OCI-LY3 (cell line): Measurements from ENCODE around the gene SASH1.

ENCODE experiments used
- CTCF ChIP-seq: fragments of 200-600, 300-600 bp; sonication (generic); IDR thresholded peaks from 2 replicates; pipeline ENCODE4 v1.5.1; 2014; ENCODE audit warnings: antibody characterized with exemption, low read length, low read depth
- EZH2phosphoT487 ChIP-seq: fragments of 200-600 bp; shearing (Covaris generic); IDR thresholded peaks from 2 replicates; pipeline ENCODE4 v1.6.1; 2018; ENCODE audit warnings: antibody characterized with exemption, mixed run types, low read depth

GRCh38 chr6:148497257-148497656, 154.6 kb downstream of the SASH1 start:
- no peak for TF ChIP-seq CTCF
- no peak for TF ChIP-seq EZH2phosphoT487
